SU-DHL-6 (cell line): ENCODE measurements around the gene ASH1L.

Experiments used
- CTCF ChIP-seq: fragments of 200-600 bp; sonication (generic); IDR thresholded peaks from one replicate; pipeline ENCODE4 v1.5.1; 2017; ENCODE audit warnings: antibody characterized with exemption, mild to moderate bottlenecking, low read length, moderate library complexity; ENCODE audit not compliant: insufficient read depth, poor library complexity, severe bottlenecking
- EZH2phosphoT487 ChIP-seq: fragments of 200-600 bp; sonication (generic), shearing (Covaris generic); conservative IDR thresholded peaks from 2 replicates; pipeline ENCODE4 v1.6.1; 2018; ENCODE audit warnings: mild to moderate bottlenecking, antibody characterized with exemption, low read length, moderate library complexity, mixed read lengths

GRCh38 chr1:155307247-155307740 lies 255.3 kb downstream of the ASH1L start:
- TF ChIP-seq CTCF (peak; percentile 42), EZH2phosphoT487 (no peak)
